OCI-LY1 (cell line): ENCODE data around the gene THEMIS2.

ENCODE experiments used
- CTCF ChIP-seq: fragments of 200-600 bp; sonication (generic), shearing (Covaris generic); IDR thresholded peaks from 2 replicates; pipeline ENCODE4 v1.5.1; 2017; ENCODE audit warnings: mild to moderate bottlenecking, antibody characterized with exemption, low read length, moderate library complexity, mixed read lengths
- EZH2 ChIP-seq: fragments of 200-600 bp; sonication (generic), shearing (Covaris generic); IDR thresholded peaks from 2 replicates; pipeline ENCODE4 v1.8.0; 2017; ENCODE audit warnings: borderline replicate concordance, mixed run types, mild to moderate bottlenecking, antibody characterized with exemption, low read length, moderate library complexity, mixed read lengths

GRCh38 chr1:27887215-27888021 is 15.1 kb downstream of the THEMIS2 start:
- TF ChIP-seq EZH2 (no peak), CTCF (no peak)
